NB4 (cell line): ENCODE results near the gene NCS1.

Source experiments
- POLR2A ChIP-seq: IDR thresholded peaks from 2 replicates; pipeline ENCODE4 v1.6.1; 2011; ENCODE audit warnings: mild to moderate bottlenecking; ENCODE audit not compliant: insufficient read length; ENCODE audit errors: extremely low read depth
- TF ChIP-seq, protein P1 (sequence below): IDR thresholded peaks from one replicate; pipeline ENCODE4 v1.5.1; 2012; ENCODE audit warnings: low read depth, low read length

DNA sequence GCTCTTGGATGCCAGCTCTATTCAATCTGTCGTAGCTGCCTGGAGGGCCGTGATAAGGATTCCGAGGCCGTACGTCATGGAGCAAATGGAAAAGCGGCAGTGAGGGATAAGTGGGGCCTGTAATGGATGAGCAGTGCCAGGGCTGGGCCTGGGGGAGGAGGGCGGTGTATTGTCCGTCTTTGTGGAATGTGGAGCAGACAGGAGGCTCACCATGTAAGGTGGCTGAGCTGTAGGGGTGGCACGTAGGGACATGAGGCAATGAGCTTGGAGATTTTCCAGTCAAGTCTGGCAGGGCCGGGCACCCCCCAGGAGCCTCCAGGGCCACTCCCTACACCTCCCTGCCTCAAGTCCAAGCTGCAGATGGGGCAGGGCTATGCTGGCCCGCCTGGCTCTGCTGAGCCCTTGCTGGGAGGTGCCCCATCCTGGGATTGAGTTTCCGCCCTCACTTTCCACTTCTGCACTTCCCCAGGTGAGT is 29.2 kb downstream of the NCS1 start:
- TF ChIP-seq, protein P1, sequence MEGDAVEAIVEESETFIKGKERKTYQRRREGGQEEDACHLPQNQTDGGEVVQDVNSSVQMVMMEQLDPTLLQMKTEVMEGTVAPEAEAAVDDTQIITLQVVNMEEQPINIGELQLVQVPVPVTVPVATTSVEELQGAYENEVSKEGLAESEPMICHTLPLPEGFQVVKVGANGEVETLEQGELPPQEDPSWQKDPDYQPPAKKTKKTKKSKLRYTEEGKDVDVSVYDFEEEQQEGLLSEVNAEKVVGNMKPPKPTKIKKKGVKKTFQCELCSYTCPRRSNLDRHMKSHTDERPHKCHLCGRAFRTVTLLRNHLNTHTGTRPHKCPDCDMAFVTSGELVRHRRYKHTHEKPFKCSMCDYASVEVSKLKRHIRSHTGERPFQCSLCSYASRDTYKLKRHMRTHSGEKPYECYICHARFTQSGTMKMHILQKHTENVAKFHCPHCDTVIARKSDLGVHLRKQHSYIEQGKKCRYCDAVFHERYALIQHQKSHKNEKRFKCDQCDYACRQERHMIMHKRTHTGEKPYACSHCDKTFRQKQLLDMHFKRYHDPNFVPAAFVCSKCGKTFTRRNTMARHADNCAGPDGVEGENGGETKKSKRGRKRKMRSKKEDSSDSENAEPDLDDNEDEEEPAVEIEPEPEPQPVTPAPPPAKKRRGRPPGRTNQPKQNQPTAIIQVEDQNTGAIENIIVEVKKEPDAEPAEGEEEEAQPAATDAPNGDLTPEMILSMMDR = no peak
- TF ChIP-seq POLR2A = no peak
